ENCODE data around the gene ZNF492. TPM values are rescaled to one million over a fixed set of nuclear protein-coding genes. Genes with fewer than 3 reads are reported as not detected.

ZNF492 gene
- total RNA-seq, 2 experiments from 2014 or later = not detected

DNA sequence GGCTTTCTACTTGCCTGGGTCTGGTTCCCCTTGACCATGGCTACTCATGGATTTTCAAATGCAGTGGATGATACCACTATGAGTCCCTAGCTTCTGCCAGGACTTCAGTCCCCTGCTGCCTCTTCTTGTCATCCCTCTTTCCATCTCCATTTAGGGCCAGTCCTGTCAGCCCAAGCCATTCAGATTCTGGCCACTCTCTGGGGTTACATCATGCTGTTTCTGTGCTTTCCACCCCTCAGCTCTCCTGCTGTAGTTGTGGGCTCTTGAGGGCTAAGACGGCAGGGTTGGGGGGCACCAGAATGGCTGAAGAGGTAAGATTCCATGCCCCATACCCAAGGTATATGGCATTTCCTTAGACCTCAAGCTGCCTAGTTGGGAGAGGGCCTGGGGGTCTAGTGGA, 13.2 kb upstream of the ZNF492 start:
- Histone ChIP-seq H3K9me3 (ENCODE audit: low read length) (no peaks in the 10 kb centered on the region), H2AFZ (ENCODE audit: low read length) (no peak overlapping the region), H3K9me2 (ENCODE audit: insufficient read depth, low read length) (no peaks in the 10 kb centered on the region), H3K4me1 (ENCODE audit: insufficient read depth, low read length, poor library complexity, severe bottlenecking) (no peaks in the 10 kb centered on the region), H3K36me3 (ENCODE audit: insufficient read depth, low read length) (no peaks in the 10 kb centered on the region), H3K4me3 (ENCODE audit: low read depth, low read length, poor library complexity, severe bottlenecking) (no peak overlapping the region), H3K4me2 (ENCODE audit: low read length) (no peak overlapping the region), H4K20me1 (ENCODE audit: insufficient read depth, low read length) (no peaks in the 10 kb centered on the region), H3K79me2 (ENCODE audit: insufficient read depth, low read depth, low read length) (no peaks in the 10 kb centered on the region), H3K27ac (ENCODE audit: low read depth, low read length, poor library complexity, severe bottlenecking) (no peak overlapping the region)
- BruUV-seq (replicated peaks) = no TSS peak
- no peak for TF ChIP-seq EZH2phosphoT487 (IDR thresholded peaks at IDR 0.05; ENCODE audit: borderline replicate concordance, low read depth, low read length)
- TF ChIP-seq, protein P1, sequence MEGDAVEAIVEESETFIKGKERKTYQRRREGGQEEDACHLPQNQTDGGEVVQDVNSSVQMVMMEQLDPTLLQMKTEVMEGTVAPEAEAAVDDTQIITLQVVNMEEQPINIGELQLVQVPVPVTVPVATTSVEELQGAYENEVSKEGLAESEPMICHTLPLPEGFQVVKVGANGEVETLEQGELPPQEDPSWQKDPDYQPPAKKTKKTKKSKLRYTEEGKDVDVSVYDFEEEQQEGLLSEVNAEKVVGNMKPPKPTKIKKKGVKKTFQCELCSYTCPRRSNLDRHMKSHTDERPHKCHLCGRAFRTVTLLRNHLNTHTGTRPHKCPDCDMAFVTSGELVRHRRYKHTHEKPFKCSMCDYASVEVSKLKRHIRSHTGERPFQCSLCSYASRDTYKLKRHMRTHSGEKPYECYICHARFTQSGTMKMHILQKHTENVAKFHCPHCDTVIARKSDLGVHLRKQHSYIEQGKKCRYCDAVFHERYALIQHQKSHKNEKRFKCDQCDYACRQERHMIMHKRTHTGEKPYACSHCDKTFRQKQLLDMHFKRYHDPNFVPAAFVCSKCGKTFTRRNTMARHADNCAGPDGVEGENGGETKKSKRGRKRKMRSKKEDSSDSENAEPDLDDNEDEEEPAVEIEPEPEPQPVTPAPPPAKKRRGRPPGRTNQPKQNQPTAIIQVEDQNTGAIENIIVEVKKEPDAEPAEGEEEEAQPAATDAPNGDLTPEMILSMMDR (conservative IDR thresholded peaks at IDR 0.05; ENCODE audit: low read length) = no peak
- ChIA-PET CTCF (ENCODE audit: unreplicated experiment) (no interaction called here), POLR2A (no interaction called here)
- no peak for DNase-seq (ENCODE audit: low spot score)
- intact Hi-C loops (cut with micrococcal nuclease; ENCODE audit: unreplicated experiment) = no loop called here

DNA sequence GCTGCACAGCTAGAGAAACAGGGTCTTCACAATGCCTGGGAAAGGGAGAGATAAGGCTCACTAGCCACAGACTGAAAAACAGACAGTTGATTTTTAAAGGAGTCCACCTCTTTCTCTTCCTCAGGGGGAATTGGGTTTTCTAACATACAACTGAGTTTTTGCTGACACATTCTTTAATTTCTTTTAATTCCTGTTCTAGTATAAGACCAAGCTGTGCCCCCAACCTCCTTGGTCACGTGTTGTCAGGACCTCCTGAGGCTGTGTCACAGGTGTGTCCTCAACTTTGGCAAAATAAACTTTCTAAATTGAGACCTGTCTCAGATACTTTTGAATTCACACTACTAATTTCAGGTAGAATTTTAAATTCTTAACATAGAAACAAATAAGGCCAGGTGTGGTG, 12.1 kb upstream of the ZNF492 start:
- no peak overlapping the region for H3K4me3 ChIP-seq (ENCODE audit: low read depth, low read length, poor library complexity, severe bottlenecking)
- CTCF ChIA-PET (ENCODE audit: unreplicated experiment) = no interaction called here
- H3K9me3 ChIP-seq (ENCODE audit: low read length) = no peaks in the 10 kb centered on the region
- BruUV-seq (replicated peaks) = no TSS peak
- H3K4me2 ChIP-seq (ENCODE audit: low read length) = no peak overlapping the region
- POLR2A ChIA-PET = no interaction called here
- TF ChIP-seq, protein P1 (conservative IDR thresholded peaks at IDR 0.05; ENCODE audit: low read length) = no peak
- H3K27ac ChIP-seq (ENCODE audit: low read depth, low read length, poor library complexity, severe bottlenecking) = no peak overlapping the region
- intact Hi-C loops (cut with micrococcal nuclease; ENCODE audit: unreplicated experiment) = no loop called here
- H3K9me2 ChIP-seq (ENCODE audit: insufficient read depth, low read length) = no peaks in the 10 kb centered on the region
- no peak overlapping the region for H2AFZ ChIP-seq (ENCODE audit: low read length)
- H3K4me1 ChIP-seq (ENCODE audit: insufficient read depth, low read length, poor library complexity, severe bottlenecking) = no peaks in the 10 kb centered on the region
- no peaks in the 10 kb centered on the region for H4K20me1 ChIP-seq (ENCODE audit: insufficient read depth, low read length)
- no peak for DNase-seq (ENCODE audit: low spot score)
- no peaks in the 10 kb centered on the region for H3K36me3 ChIP-seq (ENCODE audit: insufficient read depth, low read length)
- no peaks in the 10 kb centered on the region for H3K79me2 ChIP-seq (ENCODE audit: insufficient read depth, low read depth, low read length)

DNA sequence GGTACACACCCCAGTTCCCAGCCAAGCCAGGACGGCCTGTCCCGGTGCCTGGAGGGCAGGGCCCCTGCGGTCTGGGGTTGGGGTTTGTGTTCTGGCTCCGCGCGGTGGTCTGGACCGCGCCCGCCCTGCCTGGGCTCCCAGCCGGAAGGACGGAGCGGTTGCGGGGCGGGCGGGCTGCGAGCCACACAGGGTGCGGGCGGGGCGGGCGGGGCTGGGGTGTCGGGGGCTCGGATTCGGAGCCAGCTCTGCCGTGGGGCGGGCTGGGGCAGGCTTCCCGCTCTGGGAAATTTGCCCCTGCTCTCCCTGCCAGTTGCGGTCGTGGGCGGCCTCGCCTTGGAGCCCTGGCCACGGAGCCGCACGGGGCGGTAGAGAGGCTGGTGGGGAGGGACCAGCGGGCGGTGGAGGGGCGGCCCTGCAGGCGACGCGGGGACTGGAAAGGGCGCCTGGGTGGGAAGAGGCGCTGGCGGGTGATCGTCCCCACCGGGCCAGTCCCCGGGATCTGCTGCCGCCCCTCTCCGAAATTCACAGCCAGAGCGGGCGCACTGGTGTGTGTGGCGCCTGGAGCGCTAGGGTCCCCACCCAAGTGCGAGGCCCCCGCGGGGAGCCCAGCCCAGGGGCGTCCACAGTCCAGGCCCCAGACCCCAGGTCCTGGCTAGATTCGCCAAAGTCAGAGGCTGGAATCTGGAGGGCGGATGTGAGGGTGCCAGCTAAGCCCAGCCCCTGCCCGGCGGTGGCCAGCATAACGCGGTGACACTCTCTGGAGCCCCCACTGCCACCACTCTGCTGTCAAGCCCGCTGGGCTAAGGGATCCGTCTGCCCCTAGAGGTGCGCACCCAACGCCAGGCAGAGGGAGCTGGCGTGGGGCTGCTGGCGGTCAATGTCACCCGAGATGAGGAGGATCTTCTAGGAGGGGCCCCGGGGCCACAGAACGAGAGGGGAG, 11.0 kb upstream of the ZNF492 start:
- POLR2A ChIA-PET = no interaction called here
- Histone ChIP-seq H3K4me3 (ENCODE audit: low read depth, low read length, poor library complexity, severe bottlenecking) (no peak overlapping the region), H3K4me1 (ENCODE audit: insufficient read depth, low read length, poor library complexity, severe bottlenecking) (no peaks in the 10 kb centered on the region), H2AFZ (ENCODE audit: low read length) (no peak overlapping the region), H3K79me2 (ENCODE audit: insufficient read depth, low read depth, low read length) (no peaks in the 10 kb centered on the region), H3K4me2 (ENCODE audit: low read length) (no peak overlapping the region), H3K9me3 (ENCODE audit: low read length) (no peaks in the 10 kb centered on the region), H3K27ac (ENCODE audit: low read depth, low read length, poor library complexity, severe bottlenecking) (no peak overlapping the region), H3K9me2 (ENCODE audit: insufficient read depth, low read length) (no peaks in the 10 kb centered on the region), H3K36me3 (ENCODE audit: insufficient read depth, low read length) (no peaks in the 10 kb centered on the region), H4K20me1 (ENCODE audit: insufficient read depth, low read length) (no peaks in the 10 kb centered on the region)
- no peak for TF ChIP-seq EZH2phosphoT487 (IDR thresholded peaks at IDR 0.05; ENCODE audit: borderline replicate concordance, low read depth, low read length)
- TF ChIP-seq, protein P1 (conservative IDR thresholded peaks at IDR 0.05; ENCODE audit: low read length) = no peak
- no peak for DNase-seq (ENCODE audit: low spot score)
- BruUV-seq (replicated peaks) = no TSS peak
- intact Hi-C loops (cut with micrococcal nuclease; ENCODE audit: unreplicated experiment) = no loop called here
- CTCF ChIA-PET (ENCODE audit: unreplicated experiment) = no interaction called here
